ENCODE measurements around the gene SLC41A1.

SLC41A1 gene

DNA sequence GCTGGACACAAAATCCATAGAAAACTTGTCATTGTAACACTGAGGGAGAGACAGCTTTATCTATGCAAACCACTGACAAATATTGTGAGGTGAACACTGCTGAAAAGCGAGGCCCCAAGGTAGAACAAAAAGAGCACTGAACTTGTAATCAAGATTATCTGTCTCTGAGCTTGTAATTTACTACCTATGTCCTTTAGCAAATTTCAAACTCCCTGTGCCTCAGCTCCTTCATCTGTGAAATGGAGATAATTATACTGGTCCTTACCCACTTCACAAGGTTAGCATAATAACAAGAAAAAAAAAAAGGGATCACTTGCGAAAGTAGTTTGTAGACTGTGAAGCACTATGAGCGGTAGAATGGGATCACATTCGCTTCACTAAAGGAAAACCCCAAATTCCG, 58.1 kb downstream of the SLC41A1 start:
- H3K4me3 Mint-ChIP-seq = no peak overlapping the region
- no peaks in the 10 kb centered on the region for H3K36me3 Mint-ChIP-seq (ENCODE audit: low read depth)
- TF ChIP-seq, protein P1, sequence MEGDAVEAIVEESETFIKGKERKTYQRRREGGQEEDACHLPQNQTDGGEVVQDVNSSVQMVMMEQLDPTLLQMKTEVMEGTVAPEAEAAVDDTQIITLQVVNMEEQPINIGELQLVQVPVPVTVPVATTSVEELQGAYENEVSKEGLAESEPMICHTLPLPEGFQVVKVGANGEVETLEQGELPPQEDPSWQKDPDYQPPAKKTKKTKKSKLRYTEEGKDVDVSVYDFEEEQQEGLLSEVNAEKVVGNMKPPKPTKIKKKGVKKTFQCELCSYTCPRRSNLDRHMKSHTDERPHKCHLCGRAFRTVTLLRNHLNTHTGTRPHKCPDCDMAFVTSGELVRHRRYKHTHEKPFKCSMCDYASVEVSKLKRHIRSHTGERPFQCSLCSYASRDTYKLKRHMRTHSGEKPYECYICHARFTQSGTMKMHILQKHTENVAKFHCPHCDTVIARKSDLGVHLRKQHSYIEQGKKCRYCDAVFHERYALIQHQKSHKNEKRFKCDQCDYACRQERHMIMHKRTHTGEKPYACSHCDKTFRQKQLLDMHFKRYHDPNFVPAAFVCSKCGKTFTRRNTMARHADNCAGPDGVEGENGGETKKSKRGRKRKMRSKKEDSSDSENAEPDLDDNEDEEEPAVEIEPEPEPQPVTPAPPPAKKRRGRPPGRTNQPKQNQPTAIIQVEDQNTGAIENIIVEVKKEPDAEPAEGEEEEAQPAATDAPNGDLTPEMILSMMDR (IDR thresholded peaks at IDR 0.05; ENCODE audit: unreplicated experiment in 3 of 3) = no peak
- no peak overlapping the region for H3K27ac Mint-ChIP-seq
- no peaks in the 10 kb centered on the region for H3K9me3 Mint-ChIP-seq
- H3K27me3 Mint-ChIP-seq (ENCODE audit: low read depth) = peaks cover 14% of the 10 kb centered on the region
- H3K4me1 Mint-ChIP-seq = no peaks in the 10 kb centered on the region

DNA sequence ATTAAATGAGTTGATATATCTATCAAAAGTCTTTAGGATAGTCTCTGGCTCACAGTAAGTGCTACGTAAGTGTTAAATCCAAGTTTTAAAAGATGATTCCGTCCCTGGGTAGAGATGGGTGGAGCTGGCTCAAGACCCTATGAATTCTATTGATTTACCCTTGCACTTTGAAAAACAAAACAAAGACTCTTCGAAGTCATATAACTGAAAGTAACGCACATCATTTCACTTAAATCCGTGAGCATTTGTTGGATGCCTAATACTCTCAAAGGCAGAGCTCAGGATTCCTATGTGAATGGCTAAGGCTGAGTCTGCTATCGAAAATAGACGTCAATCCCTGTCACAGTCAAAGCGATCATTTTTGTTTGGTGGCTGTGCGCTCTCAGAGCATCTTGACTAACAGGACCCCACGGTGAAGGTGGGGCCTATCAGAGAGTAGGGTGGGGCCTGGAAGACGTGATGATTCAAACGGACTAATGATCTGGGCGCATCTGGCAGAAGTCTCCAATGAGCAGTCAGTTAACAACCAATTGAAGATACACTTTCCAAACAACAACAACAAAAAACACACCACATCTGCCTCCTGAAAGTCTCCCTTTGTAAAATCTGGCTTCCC, 61.9 kb downstream of the SLC41A1 start:
- TF ChIP-seq, protein P1 (IDR thresholded peaks at IDR 0.05; ENCODE audit: unreplicated experiment in 3 of 3) = no peak
- Mint-ChIP-seq H3K27me3 (ENCODE audit: low read depth) (peaks cover 14% of the 10 kb centered on the region), H3K4me3 (peak overlapping the region; percentile 88 to 93 (median 91)), H3K4me1 (peaks cover 13% of the 10 kb centered on the region), H3K9me3 (no peaks in the 10 kb centered on the region), H3K36me3 (ENCODE audit: low read depth) (peaks cover 4% of the 10 kb centered on the region), H3K27ac (peak overlapping the region; percentile 96 to 99 (median 96))

DNA sequence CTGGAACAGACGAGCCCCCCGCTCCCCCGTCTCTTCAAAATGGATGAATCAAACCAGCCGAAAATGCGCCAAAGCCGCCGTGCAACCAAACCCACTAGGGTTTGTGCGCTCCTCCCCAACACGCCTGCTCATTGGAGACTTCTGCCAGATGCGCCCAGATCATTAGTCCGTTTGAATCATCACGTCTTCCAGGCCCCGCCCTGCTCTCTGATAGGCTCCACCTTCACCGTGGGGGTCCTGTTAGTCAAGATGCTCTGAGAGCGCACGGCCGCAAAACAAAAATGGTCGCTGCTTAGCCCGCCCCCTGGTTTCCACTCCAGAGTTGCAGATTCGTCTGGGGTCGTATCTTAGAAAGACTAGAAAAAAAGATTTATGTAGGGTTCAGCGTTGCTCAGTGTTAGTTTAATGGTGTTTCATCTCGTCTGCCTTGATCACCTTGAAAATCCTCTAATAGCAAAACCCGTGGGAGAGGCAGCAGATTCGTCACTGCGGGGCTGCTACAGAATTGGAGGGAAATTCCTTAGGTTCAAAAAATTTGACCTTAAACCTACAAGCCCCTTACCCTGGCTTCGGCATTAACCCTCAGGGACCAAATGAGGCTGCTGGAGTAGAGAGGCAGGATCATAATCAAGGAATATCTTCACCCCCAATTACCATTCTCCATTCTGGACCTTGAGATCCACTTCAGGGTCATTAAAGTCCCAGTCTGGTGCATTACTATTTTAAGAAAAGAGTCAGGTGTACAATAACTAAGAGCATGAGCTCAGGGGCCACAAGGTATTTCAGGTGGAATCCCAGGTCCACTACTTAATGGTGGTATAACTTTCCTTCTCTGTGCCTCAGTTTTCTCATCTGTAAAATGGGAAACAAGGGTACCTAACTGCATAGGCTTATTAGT, 62.6 kb downstream of the SLC41A1 start, which contains the start of gene NUCKS1:
NUCKS1 (minus strand) TSS at position 45 of the 898 bp plus-strand sequence. CDS start 209 bp downstream, outside the sequence.
- H3K4me3 Mint-ChIP-seq = peak within 1 kb of the TSS; percentile 92 to 100 (median 92)
- H3K9me3 Mint-ChIP-seq = no peaks in the 10 kb centered on the region

DNA sequence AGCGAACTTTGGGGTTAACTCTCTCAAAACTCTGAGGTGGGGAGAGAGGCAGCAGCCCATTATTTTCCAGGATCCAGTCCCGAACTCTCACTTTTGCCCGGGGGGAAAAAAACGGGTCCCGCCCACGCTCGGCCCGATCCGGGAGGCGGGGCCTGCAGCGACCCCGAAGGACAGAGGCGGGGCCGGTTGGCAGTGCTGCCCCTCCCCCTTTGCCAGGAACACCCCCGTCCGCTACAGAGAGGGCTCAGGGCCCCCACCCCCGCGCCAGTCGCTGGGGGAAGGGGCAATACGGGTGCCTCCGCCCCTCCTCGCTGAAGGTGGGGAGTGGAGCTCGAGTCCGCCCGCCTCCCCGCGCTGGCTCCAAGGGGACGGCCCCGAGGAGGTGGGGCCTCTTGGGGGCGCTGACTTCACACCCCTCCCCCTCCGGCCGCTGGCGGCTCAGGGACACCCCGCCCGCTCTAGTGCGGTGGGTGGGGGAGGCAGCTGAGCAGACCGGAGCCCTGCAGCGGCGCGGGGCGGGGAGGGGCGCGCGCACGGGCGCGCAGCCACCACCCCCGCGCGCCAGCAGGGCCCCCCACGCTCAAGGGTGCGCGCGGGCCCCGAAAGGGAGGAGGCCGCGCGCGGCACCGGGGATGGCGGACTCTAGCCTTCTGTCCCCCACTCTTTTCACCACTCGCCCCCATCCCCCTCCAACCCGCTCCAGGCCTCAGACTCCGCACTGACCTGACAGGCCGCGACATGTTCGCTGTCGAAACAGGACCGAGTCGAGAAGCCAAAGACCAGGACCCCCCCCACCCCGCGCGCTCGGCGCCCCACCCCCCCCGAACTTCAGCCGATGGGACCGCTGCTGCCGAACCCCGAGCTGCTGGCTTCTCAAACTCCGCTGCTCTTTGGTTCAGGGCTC, 63.5 kb downstream of the SLC41A1 start:
- Mint-ChIP-seq H3K4me1 (peaks cover 15% of the 10 kb centered on the region), H3K9me3 (no peaks in the 10 kb centered on the region), H3K27ac (peak overlapping the region; percentile 96 to 99 (median 97)), H3K4me3 (peak overlapping the region; percentile 92 to 100 (median 92)), H3K27me3 (ENCODE audit: low read depth) (peaks cover 6% of the 10 kb centered on the region), H3K36me3 (ENCODE audit: low read depth) (peaks cover 4% of the 10 kb centered on the region)
- TF ChIP-seq, protein P1 (IDR thresholded peaks at IDR 0.05; ENCODE audit: unreplicated experiment in 3 of 3) = no peak

More for the DNA sequence above, 62.6 kb downstream of the SLC41A1 start, which contains the start of gene NUCKS1:
- H3K27ac Mint-ChIP-seq = peak within 1 kb of the TSS; percentile 96 to 99 (median 97)
- peaks cover 10% of the 10 kb centered on the region for H3K27me3 Mint-ChIP-seq (ENCODE audit: low read depth)
- peaks cover 15% of the 10 kb centered on the region for H3K4me1 Mint-ChIP-seq
- TF ChIP-seq, protein P1 (IDR thresholded peaks at IDR 0.05; ENCODE audit: unreplicated experiment in 3 of 3) = no peak
- peaks cover 4% of the 10 kb centered on the region for H3K36me3 Mint-ChIP-seq (ENCODE audit: low read depth)

DNA sequence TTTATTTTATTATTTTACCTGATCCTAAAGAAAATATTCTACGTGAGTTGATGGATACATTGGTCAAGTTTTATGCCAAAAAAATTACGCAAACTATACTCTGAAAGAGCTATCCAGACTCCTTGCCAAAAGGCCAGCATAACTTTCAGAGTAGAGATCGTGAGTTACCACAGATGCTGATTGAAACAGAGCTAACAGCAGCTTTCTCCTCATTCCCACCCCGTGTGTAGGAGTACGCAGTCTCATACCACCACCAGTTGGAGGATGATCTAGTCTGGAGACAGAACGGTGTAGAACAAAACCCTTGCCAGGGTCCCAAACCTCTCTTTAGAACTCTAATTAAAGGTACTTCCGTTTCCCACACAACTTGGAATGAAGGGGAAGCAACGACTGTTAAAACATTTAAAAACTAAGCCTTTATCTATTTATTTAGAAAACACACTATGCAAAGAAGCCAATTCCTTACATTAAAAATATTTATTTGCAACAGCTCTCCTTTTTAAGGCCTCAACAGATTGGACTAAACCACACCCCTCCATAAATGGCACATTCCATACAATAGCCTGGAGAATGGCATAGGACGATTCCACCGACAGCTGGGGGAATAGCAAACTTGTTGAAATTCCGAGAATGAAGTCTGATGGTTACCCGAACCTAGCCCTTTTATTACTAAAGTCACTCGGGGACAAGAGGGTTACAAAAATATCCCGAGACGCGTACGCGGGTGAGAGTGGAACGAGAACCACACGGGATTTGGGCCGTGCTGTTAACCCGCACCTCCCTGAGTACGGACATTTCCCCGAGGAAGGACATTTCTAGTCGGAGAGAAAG, 64.4 kb downstream of the SLC41A1 start:
- Mint-ChIP-seq H3K9me3 (no peaks in the 10 kb centered on the region), H3K27ac (peak overlapping the region; percentile 96 to 99 (median 97)), H3K4me3 (peak overlapping the region; percentile 92 to 100 (median 92)), H3K4me1 (peaks cover 20% of the 10 kb centered on the region), H3K27me3 (ENCODE audit: low read depth) (peaks cover 4% of the 10 kb centered on the region), H3K36me3 (ENCODE audit: low read depth) (peaks cover 7% of the 10 kb centered on the region)
- TF ChIP-seq, protein P1 (IDR thresholded peaks at IDR 0.05; ENCODE audit: unreplicated experiment in 3 of 3) = no peak
